Skeletal muscle satellite cell (primary cell): Measurements from ENCODE around the gene ABCA5.
A peak's percentile ranks its signal among the peaks of the same experiment; 100 is the strongest.

Source experiments
- H3K27me3 ChIP-seq: 2 replicates; pipeline ENCODE4 v1.7.0; 2013; ENCODE audit warnings: low read length; ENCODE audit not compliant: control insufficient read depth, insufficient read depth
- H3K36me3 ChIP-seq: 2 replicates; pipeline ENCODE4 v1.7.0; 2013; ENCODE audit warnings: mild to moderate bottlenecking, control low read depth, low read length; ENCODE audit not compliant: insufficient read depth
- H3K4me1 ChIP-seq: 2 replicates; pipeline ENCODE4 v1.7.0; 2013; ENCODE audit warnings: low read length; ENCODE audit not compliant: control insufficient read depth, insufficient read depth
- H3K4me2 ChIP-seq: 2 replicates; pipeline ENCODE4 v1.7.0; 2013; ENCODE audit warnings: mild to moderate bottlenecking, low read length
- H3K4me3 ChIP-seq: 2 replicates; pipeline ENCODE4 v1.7.0; 2013; ENCODE audit warnings: low read length
- H3K9ac ChIP-seq: 2 replicates; pipeline ENCODE4 v1.7.0; 2013; ENCODE audit warnings: mild to moderate bottlenecking, low read depth, low read length, moderate library complexity
- H3K9me3 ChIP-seq: replicated peaks from 2 replicates; pipeline ENCODE4 v1.7.0; 2013; ENCODE audit warnings: mild to moderate bottlenecking, control low read depth, low read length

Gene ABCA5

GRCh38 chr17:69350911-69351310 lies 24.0 kb upstream of the ABCA5 start:
- no peak overlapping the region for H3K4me2 ChIP-seq
- H3K27me3 ChIP-seq, result no peaks in the 10 kb centered on the region
- no peaks in the 10 kb centered on the region for H3K9me3 ChIP-seq
- no peaks in the 10 kb centered on the region for H3K36me3 ChIP-seq
- H3K4me3 ChIP-seq, result no peak overlapping the region
- H3K9ac ChIP-seq, result no peak overlapping the region
- H3K4me1 ChIP-seq, result no peaks in the 10 kb centered on the region

GRCh38 chr17:69348429-69348828 lies 21.5 kb upstream of the ABCA5 start:
- H3K4me2 ChIP-seq, result no peak overlapping the region
- H3K27me3 ChIP-seq, result no peaks in the 10 kb centered on the region
- no peak overlapping the region for H3K9ac ChIP-seq
- no peak overlapping the region for H3K4me3 ChIP-seq
- no peaks in the 10 kb centered on the region for H3K9me3 ChIP-seq
- H3K4me1 ChIP-seq, result no peaks in the 10 kb centered on the region
- no peaks in the 10 kb centered on the region for H3K36me3 ChIP-seq

- Histone ChIP-seq H3K27me3 (no peaks in the 10 kb centered on the region), H3K9ac (no peak overlapping the region), H3K36me3 (no peaks in the 10 kb centered on the region), H3K9me3 (no peaks in the 10 kb centered on the region), H3K4me1 (no peaks in the 10 kb centered on the region), H3K4me2 (no peak overlapping the region), H3K4me3 (no peak overlapping the region)
Measured at GRCh38 chr17:69346766-69347165, 19.8 kb upstream of the ABCA5 start.

DNA sequence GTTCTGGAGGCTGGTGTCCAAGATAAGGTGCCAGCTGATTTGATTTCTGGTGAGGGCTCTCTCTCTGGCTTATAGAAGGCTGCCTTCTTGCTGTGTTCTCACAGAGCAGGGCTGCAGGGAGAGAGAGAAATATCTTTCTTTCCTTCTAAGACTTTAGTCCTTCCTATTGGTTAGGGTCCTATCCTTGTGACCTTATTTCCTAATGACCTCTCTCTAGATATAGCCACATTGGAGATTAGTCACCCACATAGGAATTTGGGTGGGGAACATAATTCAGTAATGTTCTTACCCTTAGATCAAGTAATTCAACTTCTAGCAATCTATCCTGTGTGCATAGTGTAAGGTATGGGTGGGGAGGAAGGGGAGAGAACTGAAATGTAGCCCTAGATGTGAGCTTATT lies 18.0 kb upstream of the ABCA5 start:
- no peaks in the 10 kb centered on the region for H3K27me3 ChIP-seq
- H3K4me2 ChIP-seq, result no peak overlapping the region
- no peaks in the 10 kb centered on the region for H3K9me3 ChIP-seq
- no peaks in the 10 kb centered on the region for H3K36me3 ChIP-seq
- no peak overlapping the region for H3K9ac ChIP-seq
- H3K4me3 ChIP-seq, result no peak overlapping the region
- H3K4me1 ChIP-seq, result no peaks in the 10 kb centered on the region

DNA sequence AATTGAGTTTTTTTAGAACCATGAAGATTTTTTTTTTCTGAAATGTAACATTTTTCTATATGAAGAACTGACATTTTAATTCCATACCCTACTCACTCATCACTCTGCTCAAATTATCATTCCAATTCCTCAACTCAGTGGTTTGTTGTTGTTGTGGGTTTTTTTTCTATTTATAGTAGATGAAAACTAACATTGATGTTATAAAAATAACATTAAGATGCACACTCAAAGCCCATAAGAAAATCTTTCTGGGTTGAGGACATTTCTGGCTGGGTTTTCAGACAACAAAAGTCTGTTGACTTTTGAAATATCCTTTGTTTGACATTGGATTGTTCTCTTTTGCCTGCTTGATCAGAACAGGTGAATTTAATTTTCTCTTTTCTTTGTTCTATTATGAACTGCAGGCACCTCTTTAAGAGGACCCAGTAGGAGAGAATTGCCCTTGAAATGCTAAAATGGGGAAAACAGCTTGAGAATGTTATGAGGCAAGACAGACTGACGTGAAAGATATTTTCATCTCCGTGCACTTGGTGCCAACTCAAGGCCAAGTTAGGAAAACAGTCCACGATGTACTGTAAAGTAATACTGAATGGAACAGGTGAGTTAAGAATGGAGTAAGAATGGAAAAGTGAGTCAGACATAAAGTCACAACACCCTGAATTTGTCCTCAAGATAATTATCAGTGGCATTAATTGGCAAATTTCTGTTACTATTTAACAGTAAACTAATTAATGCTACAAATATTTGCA lies 16.1 kb upstream of the ABCA5 start:
- Histone ChIP-seq H3K36me3 (no peaks in the 10 kb centered on the region), H3K27me3 (no peaks in the 10 kb centered on the region), H3K4me1 (no peaks in the 10 kb centered on the region), H3K4me2 (no peak overlapping the region), H3K4me3 (no peak overlapping the region), H3K9ac (no peak overlapping the region), H3K9me3 (no peaks in the 10 kb centered on the region)

DNA sequence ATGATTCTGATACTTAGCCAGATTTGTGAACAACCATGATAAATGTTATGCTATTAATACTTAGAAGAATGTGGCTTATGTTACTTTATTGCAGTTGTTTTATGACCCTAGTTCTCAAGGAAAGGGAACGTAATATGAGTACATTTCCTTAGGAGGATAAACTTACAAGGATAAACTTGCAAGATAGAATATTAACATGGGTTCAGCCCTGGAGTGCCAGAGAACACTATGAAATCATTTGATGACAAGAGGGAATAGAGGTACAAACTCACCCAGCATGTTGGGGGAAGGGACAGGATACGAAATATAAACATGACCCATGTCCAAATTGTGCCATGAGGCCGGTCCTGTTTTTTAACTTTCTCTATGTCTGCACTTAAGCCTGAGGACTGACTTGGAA lies 13.0 kb upstream of the ABCA5 start:
- H3K4me3 ChIP-seq, result no peak overlapping the region
- H3K9me3 ChIP-seq, result no peaks in the 10 kb centered on the region
- H3K36me3 ChIP-seq, result no peaks in the 10 kb centered on the region
- H3K4me1 ChIP-seq, result no peaks in the 10 kb centered on the region
- no peaks in the 10 kb centered on the region for H3K27me3 ChIP-seq
- no peak overlapping the region for H3K9ac ChIP-seq
- no peak overlapping the region for H3K4me2 ChIP-seq

DNA sequence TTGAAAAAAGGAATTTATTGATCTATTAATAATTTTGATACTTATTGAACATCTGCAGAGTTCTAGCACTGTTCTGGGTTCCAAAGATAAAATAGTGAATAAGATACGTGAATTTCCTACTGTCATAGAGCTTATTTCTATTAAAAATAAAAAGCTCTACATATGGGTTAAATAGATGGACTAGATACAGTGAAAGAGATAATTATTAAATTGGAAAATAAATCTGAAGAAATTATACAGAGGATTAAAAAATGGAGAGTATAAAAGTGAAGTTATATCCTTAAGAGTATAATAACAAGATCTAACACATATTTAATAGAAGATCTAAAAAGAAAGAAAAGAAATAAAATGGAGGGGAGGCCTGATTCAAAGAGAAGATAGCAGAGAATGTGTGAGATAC lies 10.1 kb upstream of the ABCA5 start:
- Histone ChIP-seq H3K4me3 (no peak overlapping the region), H3K36me3 (no peaks in the 10 kb centered on the region), H3K27me3 (no peaks in the 10 kb centered on the region), H3K4me2 (no peak overlapping the region), H3K9ac (no peak overlapping the region), H3K4me1 (no peaks in the 10 kb centered on the region), H3K9me3 (no peaks in the 10 kb centered on the region)

DNA sequence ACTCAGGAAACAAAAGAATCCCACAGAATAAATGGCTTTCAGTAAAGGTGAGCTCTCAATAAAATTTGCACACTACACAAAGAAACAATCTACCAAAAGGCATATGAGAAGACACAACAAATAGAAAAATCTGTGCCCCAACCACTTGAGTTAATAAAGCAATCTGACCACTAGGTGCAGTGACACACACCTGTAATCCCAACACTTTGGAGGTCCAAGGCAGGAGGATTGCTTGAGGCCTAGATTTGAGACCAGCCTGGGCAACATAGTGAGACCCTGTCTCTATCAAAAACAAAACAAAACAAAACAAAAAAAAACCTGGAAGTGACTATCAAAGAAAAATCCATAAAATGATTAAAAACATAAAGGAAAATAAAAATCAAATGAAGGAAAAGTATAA lies 9.6 kb upstream of the ABCA5 start:
- no peak overlapping the region for H3K4me3 ChIP-seq
- H3K9me3 ChIP-seq, result no peaks in the 10 kb centered on the region
- peaks cover 3% of the 10 kb centered on the region for H3K27me3 ChIP-seq
- H3K9ac ChIP-seq, result no peak overlapping the region
- no peaks in the 10 kb centered on the region for H3K4me1 ChIP-seq
- H3K36me3 ChIP-seq, result no peaks in the 10 kb centered on the region
- H3K4me2 ChIP-seq, result no peak overlapping the region

DNA sequence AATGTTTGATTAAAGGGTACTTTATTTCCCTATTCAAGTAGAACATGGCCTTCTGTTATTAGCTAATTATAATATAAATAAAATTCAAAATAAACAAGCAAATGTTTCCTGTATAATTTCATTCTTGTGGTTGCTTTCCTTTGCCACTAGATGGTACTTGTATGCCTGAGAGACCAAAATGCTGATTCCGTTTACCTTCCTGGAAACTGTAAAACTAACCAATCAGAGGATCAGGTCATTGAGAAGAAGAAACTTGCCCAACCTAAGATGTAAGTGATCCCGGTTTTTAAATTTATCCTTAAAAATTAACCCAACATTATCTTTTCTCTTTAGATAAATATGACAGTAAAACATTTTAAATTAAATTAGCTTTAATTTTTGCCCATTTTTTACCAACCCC lies 8.1 kb upstream of the ABCA5 start:
- H3K4me1 ChIP-seq, result no peaks in the 10 kb centered on the region
- no peaks in the 10 kb centered on the region for H3K9me3 ChIP-seq
- H3K9ac ChIP-seq, result no peak overlapping the region
- no peak overlapping the region for H3K4me2 ChIP-seq
- peaks cover 4% of the 10 kb centered on the region for H3K27me3 ChIP-seq
- H3K36me3 ChIP-seq, result no peaks in the 10 kb centered on the region
- no peak overlapping the region for H3K4me3 ChIP-seq

DNA sequence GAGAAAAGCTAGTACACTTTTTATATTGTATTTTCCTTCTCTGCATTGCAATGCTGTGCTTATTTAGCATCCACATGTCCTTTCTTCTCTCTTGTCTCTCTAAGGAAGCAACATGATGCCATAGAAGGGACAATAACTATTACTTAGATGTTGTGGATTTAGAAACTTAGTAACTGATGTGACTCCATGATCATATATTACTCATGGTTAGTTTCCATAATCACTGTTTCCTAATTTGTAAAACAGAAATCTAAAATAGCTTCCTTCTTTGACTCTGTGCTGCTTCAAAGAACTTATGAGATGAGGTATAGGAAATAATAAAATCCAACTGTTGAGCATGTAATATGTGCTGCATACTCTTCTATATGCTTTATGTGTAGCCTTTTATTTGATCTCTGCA lies 6.6 kb upstream of the ABCA5 start:
- peaks cover 4% of the 10 kb centered on the region for H3K27me3 ChIP-seq
- no peaks in the 10 kb centered on the region for H3K4me1 ChIP-seq

DNA sequence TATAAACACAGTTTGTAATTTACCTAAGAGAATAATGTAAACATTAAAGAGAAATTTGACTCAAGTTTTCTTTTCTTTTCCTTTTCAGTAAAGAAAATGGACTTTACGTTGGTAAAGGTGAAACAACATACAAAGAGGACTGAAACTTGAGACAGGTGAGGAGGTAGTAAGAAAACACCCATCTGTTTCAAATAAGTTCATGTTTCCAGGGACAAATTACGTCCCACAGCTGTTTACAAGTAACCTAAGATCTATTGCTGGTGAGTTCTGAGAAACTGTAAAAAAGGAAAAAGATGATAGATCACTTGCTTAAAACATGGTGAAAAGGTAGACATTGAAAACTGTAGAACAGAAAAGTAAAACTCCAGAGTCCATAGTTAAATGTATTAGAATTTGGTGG lies 4.8 kb upstream of the ABCA5 start:
- Histone ChIP-seq H3K4me3 (no peak overlapping the region), H3K4me1 (no peaks in the 10 kb centered on the region), H3K9me3 (no peaks in the 10 kb centered on the region), H3K4me2 (no peak overlapping the region), H3K27me3 (peaks cover 4% of the 10 kb centered on the region), H3K36me3 (no peaks in the 10 kb centered on the region), H3K9ac (no peak overlapping the region)

More for the DNA sequence above, 6.6 kb upstream of the ABCA5 start:
- no peak overlapping the region for H3K4me2 ChIP-seq
- H3K4me3 ChIP-seq, result no peak overlapping the region
- H3K9me3 ChIP-seq, result no peaks in the 10 kb centered on the region
- no peaks in the 10 kb centered on the region for H3K36me3 ChIP-seq
- H3K9ac ChIP-seq, result no peak overlapping the region

- Histone ChIP-seq H3K4me3 (peak overlapping the region; percentile 86), H3K27me3 (peaks cover under 1% of the 10 kb centered on the region), H3K9ac (peak overlapping the region; percentile 79), H3K4me1 (peaks cover 11% of the 10 kb centered on the region), H3K36me3 (no peaks in the 10 kb centered on the region), H3K9me3 (no peaks in the 10 kb centered on the region), H3K4me2 (peak overlapping the region; percentile 99)
Measured at GRCh38 chr17:69326377-69327059, 415 bp downstream of the ABCA5 start.
